Activated naive CD4-positive, alpha-beta T cell treated with anti-CD3 and anti-CD28 coated beads, Interleukin-2, amount 50 U/mL, for 24 hours (primary cell): ENCODE results near the gene POLDIP3.
A peak's percentile ranks its signal among the peaks of the same experiment; 100 is the strongest.
"Not testable (repeated sequence)": the region's sequence is repeated elsewhere in the genome, so short reads cannot be mapped to it uniquely, and the experiment has no call there.

Experiments
- H3K27ac Mint-ChIP-seq: one replicate; pipeline ENCODE4 v1.8.0; 2021; ENCODE audit warnings: mild to moderate bottlenecking, mixed read lengths
- H3K27me3 Mint-ChIP-seq: one replicate; pipeline ENCODE4 v1.8.0; 2021; ENCODE audit warnings: mixed read lengths
- H3K36me3 Mint-ChIP-seq: one replicate; pipeline ENCODE4 v1.8.0; 2021; ENCODE audit warnings: mixed read lengths
- H3K4me1 Mint-ChIP-seq: one replicate; pipeline ENCODE4 v1.8.0; 2021; ENCODE audit warnings: mixed read lengths
- H3K4me3 Mint-ChIP-seq: one replicate; pipeline ENCODE4 v1.8.0; 2021; ENCODE audit warnings: mild to moderate bottlenecking, mixed read lengths
- H3K9me3 Mint-ChIP-seq: one replicate; pipeline ENCODE4 v1.8.0; 2021; ENCODE audit warnings: mixed read lengths

POLDIP3 gene

DNA sequence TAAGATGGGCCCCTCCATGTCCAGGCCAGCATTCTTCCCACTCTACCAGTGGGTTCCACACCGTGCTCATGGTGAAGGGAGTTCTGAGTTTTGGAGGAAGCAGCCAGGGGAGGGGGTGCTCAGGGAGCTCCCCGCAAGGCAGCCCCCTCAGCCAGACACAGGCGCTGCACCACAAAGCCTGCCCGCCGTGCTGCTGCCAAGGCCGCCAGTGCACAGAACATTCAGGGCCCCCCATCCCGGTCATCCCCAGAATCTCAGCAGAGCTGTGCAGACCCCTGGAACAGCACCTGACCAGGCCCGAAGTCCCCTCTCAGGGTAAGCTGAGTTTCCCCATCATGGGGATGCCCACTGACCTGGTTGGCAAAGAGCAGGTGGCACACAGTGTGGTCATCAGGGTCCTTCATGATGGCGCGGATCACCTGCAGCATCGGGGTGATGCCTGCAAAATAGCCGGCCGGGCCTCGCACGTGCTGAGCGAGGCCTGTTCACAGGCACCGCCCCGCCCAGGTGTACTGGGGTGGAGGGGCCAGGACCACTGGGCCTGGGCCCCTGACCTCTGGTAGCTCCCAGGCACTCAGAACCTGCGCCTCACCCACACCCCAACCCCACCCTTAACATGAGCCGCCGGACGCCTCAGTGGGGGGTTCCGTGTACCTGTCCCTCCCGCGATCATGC, 12.4 kb upstream of the POLDIP3 start:
- Mint-ChIP-seq H3K27ac (no peak overlapping the region), H3K36me3 (peaks cover 2% of the 10 kb centered on the region)

DNA sequence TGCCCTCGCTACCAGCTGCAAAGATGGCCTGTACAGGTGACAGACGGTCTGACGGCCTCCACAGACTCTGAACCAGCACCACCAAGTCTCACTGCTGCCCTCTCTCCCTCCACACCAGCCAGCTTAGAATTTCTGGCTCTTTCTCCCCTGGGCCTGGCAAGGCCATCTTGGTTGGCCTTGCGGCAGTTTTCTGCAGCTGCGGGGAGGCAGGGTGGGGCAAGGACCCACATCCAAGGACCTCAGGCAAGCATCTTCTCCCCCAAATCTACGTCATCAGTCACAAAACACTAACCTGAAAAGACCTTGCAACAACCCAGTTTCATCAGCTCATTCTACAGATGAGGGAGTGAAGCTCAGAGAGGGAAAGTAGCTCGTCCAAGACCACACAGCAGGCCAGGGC, 11.7 kb upstream of the POLDIP3 start:
- peak overlapping the region; percentile 4 for H3K27ac Mint-ChIP-seq
- no peak overlapping the region for H3K4me3 Mint-ChIP-seq
- peaks cover 3% of the 10 kb centered on the region for H3K4me1 Mint-ChIP-seq
- H3K9me3 Mint-ChIP-seq: no peaks in the 10 kb centered on the region
- H3K27me3 Mint-ChIP-seq: no peaks in the 10 kb centered on the region
- peaks cover 2% of the 10 kb centered on the region for H3K36me3 Mint-ChIP-seq

More for the DNA sequence above, 12.4 kb upstream of the POLDIP3 start:
- Mint-ChIP-seq H3K9me3 (no peaks in the 10 kb centered on the region), H3K4me1 (no peaks in the 10 kb centered on the region), H3K4me3 (no peak overlapping the region), H3K27me3 (no peaks in the 10 kb centered on the region)

GRCh38 chr22:42625416-42625815, 10.7 kb upstream of the POLDIP3 start:
- Mint-ChIP-seq H3K4me3 (no peak overlapping the region), H3K27me3 (no peaks in the 10 kb centered on the region), H3K9me3 (no peaks in the 10 kb centered on the region), H3K4me1 (peaks cover 5% of the 10 kb centered on the region), H3K27ac (no peak overlapping the region), H3K36me3 (peaks cover 2% of the 10 kb centered on the region)

DNA sequence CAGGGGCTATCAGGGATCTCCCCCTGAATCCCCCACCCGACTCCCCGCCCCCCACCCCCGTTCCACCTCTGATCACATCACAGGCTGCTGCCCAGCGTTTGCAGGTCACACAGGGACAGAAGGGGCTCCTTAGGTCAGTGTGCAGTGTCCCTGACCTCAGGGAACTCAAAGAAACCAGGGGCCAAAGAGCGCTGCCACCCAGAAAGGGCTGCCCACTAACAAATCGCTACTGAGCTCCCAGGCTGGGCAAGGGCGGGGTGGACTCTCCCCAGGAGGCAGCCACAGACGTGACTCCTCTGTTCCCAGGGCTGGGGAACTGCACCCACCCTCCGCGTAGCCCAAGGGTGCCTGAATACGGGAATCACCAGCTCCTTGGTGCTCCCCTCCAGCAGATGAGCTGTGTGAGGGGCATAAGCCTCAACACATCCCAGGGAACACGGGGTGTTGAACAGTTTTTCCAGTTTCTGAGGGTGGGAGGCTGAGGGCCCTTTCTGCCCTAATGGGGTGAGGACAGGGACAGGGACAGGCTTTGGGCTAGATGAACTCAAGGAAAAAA, 9.9 kb upstream of the POLDIP3 start:
- no peak overlapping the region for H3K27ac Mint-ChIP-seq
- no peaks in the 10 kb centered on the region for H3K9me3 Mint-ChIP-seq
- peaks cover 2% of the 10 kb centered on the region for H3K36me3 Mint-ChIP-seq

DNA sequence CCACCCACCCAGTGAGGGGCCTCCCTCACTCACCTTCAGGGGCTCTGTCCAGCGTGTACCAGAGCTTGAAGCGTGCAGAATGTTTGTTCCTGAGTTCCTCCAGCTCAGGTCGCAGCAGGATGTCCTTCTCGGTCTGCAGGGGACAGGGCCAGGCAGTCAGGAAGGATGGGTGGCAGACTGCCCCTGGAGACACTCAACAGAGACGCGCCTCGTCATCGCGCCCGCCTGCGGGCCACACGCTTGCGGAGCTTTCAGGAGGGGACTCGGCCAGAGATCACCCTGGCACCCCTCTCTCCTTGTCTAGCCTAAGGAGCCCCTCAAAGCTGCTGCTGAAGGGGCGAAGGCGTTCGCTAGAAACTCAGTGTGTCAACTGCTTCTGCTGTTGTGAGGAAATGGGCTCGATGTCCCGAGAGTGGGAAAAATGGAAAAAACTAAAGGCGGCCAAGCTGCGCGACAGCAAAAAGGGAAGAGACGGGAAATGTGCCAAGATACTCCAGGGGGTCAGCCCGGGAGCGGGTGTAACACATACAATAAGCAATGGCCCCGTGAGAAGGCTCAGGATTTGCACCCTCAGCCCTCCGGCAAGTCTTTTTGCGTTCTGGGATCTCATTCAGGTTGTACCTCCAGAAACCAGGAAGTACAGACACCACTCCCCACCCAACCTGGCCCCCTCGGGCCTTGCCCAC, 9.2 kb upstream of the POLDIP3 start:
- Mint-ChIP-seq H3K36me3 (peaks cover 2% of the 10 kb centered on the region), H3K27ac (no peak overlapping the region), H3K27me3 (no peaks in the 10 kb centered on the region), H3K4me3 (no peak overlapping the region), H3K9me3 (no peaks in the 10 kb centered on the region), H3K4me1 (peaks cover 5% of the 10 kb centered on the region)

More for the DNA sequence above, 9.9 kb upstream of the POLDIP3 start:
- H3K27me3 Mint-ChIP-seq: no peaks in the 10 kb centered on the region
- no peak overlapping the region for H3K4me3 Mint-ChIP-seq
- H3K4me1 Mint-ChIP-seq: peaks cover 5% of the 10 kb centered on the region

GRCh38 chr22:42623301-42623751, 8.6 kb upstream of the POLDIP3 start:
- H3K27ac Mint-ChIP-seq: no peak overlapping the region
- peaks cover 2% of the 10 kb centered on the region for H3K36me3 Mint-ChIP-seq
- H3K27me3 Mint-ChIP-seq: no peaks in the 10 kb centered on the region
- no peaks in the 10 kb centered on the region for H3K9me3 Mint-ChIP-seq
- no peak overlapping the region for H3K4me3 Mint-ChIP-seq
- peaks cover 5% of the 10 kb centered on the region for H3K4me1 Mint-ChIP-seq

GRCh38 chr22:42622061-42622710, 7.5 kb upstream of the POLDIP3 start:
- H3K27me3 Mint-ChIP-seq: no peaks in the 10 kb centered on the region

GRCh38 chr22:42621505-42622002, 6.9 kb upstream of the POLDIP3 start:
- Mint-ChIP-seq H3K27ac (peak overlapping the region; percentile 38), H3K4me3 (no peak overlapping the region), H3K27me3 (no peaks in the 10 kb centered on the region), H3K36me3 (no peaks in the 10 kb centered on the region), H3K9me3 (no peaks in the 10 kb centered on the region), H3K4me1 (peaks cover 9% of the 10 kb centered on the region)

More at GRCh38 chr22:42622061-42622710, 7.5 kb upstream of the POLDIP3 start:
- Mint-ChIP-seq H3K9me3 (no peaks in the 10 kb centered on the region), H3K36me3 (no peaks in the 10 kb centered on the region), H3K4me1 (peaks cover 9% of the 10 kb centered on the region), H3K27ac (no peak overlapping the region), H3K4me3 (no peak overlapping the region)

- H3K27me3 Mint-ChIP-seq: no peaks in the 10 kb centered on the region
- H3K9me3 Mint-ChIP-seq: no peaks in the 10 kb centered on the region
- peaks cover 18% of the 10 kb centered on the region for H3K4me1 Mint-ChIP-seq
- no peak overlapping the region for H3K4me3 Mint-ChIP-seq
- no peak overlapping the region for H3K27ac Mint-ChIP-seq
- H3K36me3 Mint-ChIP-seq: no peaks in the 10 kb centered on the region
Measured at GRCh38 chr22:42620084-42620483, 5.4 kb upstream of the POLDIP3 start.

DNA sequence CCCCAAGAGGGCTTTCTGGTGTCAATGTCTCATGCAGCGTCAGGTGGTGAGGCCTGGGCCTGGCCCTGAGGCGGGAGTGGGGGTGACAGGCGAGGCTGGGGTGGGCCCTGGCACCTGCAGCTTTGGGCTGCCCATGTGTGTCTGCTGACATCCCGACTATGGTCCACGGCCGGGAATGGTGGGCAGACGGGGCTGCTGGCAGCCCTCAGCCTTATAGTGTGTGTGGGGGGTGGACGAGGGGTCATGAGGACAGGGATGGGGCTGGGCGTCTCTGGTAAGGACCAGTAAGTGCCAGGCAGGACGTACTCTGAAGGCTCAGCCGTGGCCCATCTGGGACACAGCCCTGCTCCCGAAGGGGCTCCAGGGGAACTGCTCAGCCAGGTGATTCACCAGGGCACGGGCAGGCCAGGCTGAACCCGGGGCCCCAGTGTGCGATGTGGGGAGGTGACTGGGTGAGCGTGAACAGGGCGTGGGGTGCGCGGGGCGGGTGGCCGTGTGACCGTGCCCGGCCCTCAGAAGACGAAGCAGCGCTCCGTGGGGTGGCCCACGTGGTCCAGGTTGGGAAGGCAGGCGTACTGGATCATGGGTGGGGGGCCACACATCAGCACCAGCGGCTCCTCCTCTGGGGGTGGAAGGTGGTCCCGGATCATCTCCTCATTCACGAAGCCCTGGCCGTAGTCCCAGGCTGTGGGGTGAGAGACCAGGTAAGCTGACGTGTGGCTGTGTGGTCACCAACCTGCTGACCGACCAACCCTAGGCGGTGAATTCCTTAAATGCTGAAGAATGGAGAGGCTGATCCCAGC, 4.8 kb upstream of the POLDIP3 start:
- Mint-ChIP-seq H3K27me3 (no peaks in the 10 kb centered on the region), H3K4me1 (peaks cover 19% of the 10 kb centered on the region), H3K4me3 (no peak overlapping the region), H3K36me3 (no peaks in the 10 kb centered on the region), H3K9me3 (no peaks in the 10 kb centered on the region), H3K27ac (no peak overlapping the region)

DNA sequence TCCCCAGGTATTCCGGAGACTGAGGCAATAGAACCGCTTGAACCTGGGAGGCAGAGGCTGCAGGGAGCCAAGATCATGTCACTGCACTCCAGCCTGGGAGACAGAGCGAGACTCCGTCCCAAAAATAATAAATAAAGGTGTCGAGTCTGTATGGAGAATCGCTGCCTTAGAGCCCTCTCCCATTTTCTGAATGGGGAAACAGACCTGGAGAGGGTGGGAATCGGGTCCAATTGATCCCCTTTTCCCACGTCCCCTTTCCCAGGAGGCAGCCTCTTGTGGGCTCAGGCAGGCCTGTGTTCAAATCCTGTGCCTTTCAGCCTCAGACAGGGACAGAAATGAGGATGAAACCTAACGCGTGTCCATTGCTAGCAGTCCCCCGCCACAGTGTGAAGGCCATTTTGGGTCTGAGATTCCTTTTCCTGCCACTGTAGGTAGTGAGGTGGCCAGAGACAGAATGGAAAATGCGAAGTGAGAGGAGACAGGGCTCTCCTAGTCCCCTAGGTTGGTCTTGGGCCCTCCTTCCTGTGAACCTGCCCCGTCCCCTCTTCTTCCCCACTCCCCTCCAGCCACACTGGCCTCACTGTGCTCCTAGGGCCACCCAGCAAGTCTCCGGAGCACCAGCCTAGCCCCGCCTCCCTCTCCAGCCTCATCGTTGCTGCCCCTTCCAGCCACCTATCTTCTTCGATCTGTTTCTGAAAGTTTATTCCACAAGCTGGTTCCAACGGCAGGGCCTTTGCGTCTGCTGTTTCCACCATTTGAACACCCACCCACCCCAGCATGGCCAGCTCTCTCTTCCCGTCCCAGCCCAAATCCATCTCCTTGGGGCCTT, 2.7 kb upstream of the POLDIP3 start:
- Mint-ChIP-seq H3K27ac (peak overlapping the region; percentile 80), H3K9me3 (no peaks in the 10 kb centered on the region), H3K36me3 (peaks cover 4% of the 10 kb centered on the region), H3K4me3 (peak overlapping the region; percentile 11), H3K4me1 (peaks cover 34% of the 10 kb centered on the region), H3K27me3 (no peaks in the 10 kb centered on the region)

GRCh38 chr22:42615860-42616175, 1.1 kb upstream of the POLDIP3 start:
- H3K27me3 Mint-ChIP-seq, H3K36me3 Mint-ChIP-seq, H3K9me3 Mint-ChIP-seq: not testable (repeated sequence)
- Mint-ChIP-seq H3K4me1 (peaks cover 42% of the 10 kb centered on the region), H3K27ac (peak overlapping the region; percentile 100), H3K4me3 (peak overlapping the region; percentile 99)

GRCh38 chr22:42615092-42615859, 593 bp upstream of the POLDIP3 start:
- Mint-ChIP-seq H3K27me3 (no peaks in the 10 kb centered on the region), H3K4me3 (peak overlapping the region; percentile 99), H3K9me3 (no peaks in the 10 kb centered on the region), H3K4me1 (peaks cover 47% of the 10 kb centered on the region), H3K27ac (peak overlapping the region; percentile 100), H3K36me3 (peaks cover 5% of the 10 kb centered on the region)

GRCh38 chr22:42613872-42614301, 796 bp downstream of the POLDIP3 start:
- H3K36me3 Mint-ChIP-seq: peaks cover 5% of the 10 kb centered on the region
- no peaks in the 10 kb centered on the region for H3K27me3 Mint-ChIP-seq

More at GRCh38 chr22:42613872-42614301, 796 bp downstream of the POLDIP3 start:
- Mint-ChIP-seq H3K9me3 (no peaks in the 10 kb centered on the region), H3K4me1 (peaks cover 60% of the 10 kb centered on the region), H3K4me3 (peak overlapping the region; percentile 99), H3K27ac (peak overlapping the region; percentile 99)
